ENCODE results near the gene MYF5. TPM values are rescaled to one million over a fixed set of nuclear protein-coding genes. Genes with fewer than 3 reads are reported as not detected.

The MYF5 gene
- total RNA-seq, 1 donor from 2014 or later: not detected

GRCh38 chr12:80756875-80757274 is 40.2 kb downstream of the MYF5 start:
- Histone ChIP-seq H3K36me3 (no peaks in the 10 kb centered on the region), H3K4me3 (no peak overlapping the region), H3K4me1 (no peaks in the 10 kb centered on the region), H3K27me3 (no peaks in the 10 kb centered on the region), H3K9me3 (no peaks in the 10 kb centered on the region), H3K27ac (no peak overlapping the region)
- no peak for DNase-seq (ENCODE audit: low spot score in 2 of 2)
- TF ChIP-seq CTCF (IDR thresholded peaks at IDR 0.05): no peak
- intact Hi-C loops (cut with DNase I): no loop called here

- no peaks in the 10 kb centered on the region for H3K9me3 ChIP-seq
- no peaks in the 10 kb centered on the region for H3K4me1 ChIP-seq
- no peak for TF ChIP-seq CTCF (IDR thresholded peaks at IDR 0.05)
- H3K36me3 ChIP-seq: no peaks in the 10 kb centered on the region
- H3K27ac ChIP-seq: no peak overlapping the region
- DNase-seq (ENCODE audit: low spot score in 2 of 2): no peak
- intact Hi-C loops (cut with DNase I): loop anchor here (10.0 kb wide), 1 partner anchor 1357 kb away; no protein-coding TSS in a partner anchor
- no peak overlapping the region for H3K4me3 ChIP-seq
- no peaks in the 10 kb centered on the region for H3K27me3 ChIP-seq
Measured at GRCh38 chr12:80761838-80762237, 45.1 kb downstream of the MYF5 start.

GRCh38 chr12:80763874-80764273 is 47.2 kb downstream of the MYF5 start:
- peak in 2 of 3 experiments; percentile 52 to 59 for TF ChIP-seq CTCF (IDR thresholded peaks at IDR 0.05)
- H3K36me3 ChIP-seq: no peaks in the 10 kb centered on the region
- no peak overlapping the region for H3K27ac ChIP-seq
- no peak overlapping the region for H3K4me3 ChIP-seq
- no peaks in the 10 kb centered on the region for H3K27me3 ChIP-seq
- H3K4me1 ChIP-seq: no peaks in the 10 kb centered on the region
- H3K9me3 ChIP-seq: no peaks in the 10 kb centered on the region
- intact Hi-C loops (cut with DNase I): loop anchor here (1.0 to 10.0 kb wide), 3 partner anchors 291 to 1359 kb away; no protein-coding TSS in a partner anchor
- DNase-seq (ENCODE audit: low spot score in 2 of 2): no peak

GRCh38 chr12:80766210-80766609 is 49.5 kb downstream of the MYF5 start:
- Histone ChIP-seq H3K4me1 (no peaks in the 10 kb centered on the region), H3K36me3 (no peaks in the 10 kb centered on the region), H3K4me3 (no peak overlapping the region), H3K9me3 (no peaks in the 10 kb centered on the region), H3K27me3 (no peaks in the 10 kb centered on the region), H3K27ac (no peak overlapping the region)
- TF ChIP-seq CTCF (IDR thresholded peaks at IDR 0.05): no peak
- intact Hi-C loops (cut with DNase I): loop anchor here (10.0 kb wide), 1 partner anchor 1361 kb away; no protein-coding TSS in a partner anchor
- DNase-seq (ENCODE audit: low spot score in 2 of 2): no peak

GRCh38 chr12:80766897-80767296 is 50.2 kb downstream of the MYF5 start:
- Histone ChIP-seq H3K36me3 (no peaks in the 10 kb centered on the region), H3K4me1 (no peaks in the 10 kb centered on the region), H3K27me3 (no peaks in the 10 kb centered on the region), H3K27ac (no peak overlapping the region), H3K9me3 (no peaks in the 10 kb centered on the region), H3K4me3 (no peak overlapping the region)
- no peak for TF ChIP-seq CTCF (IDR thresholded peaks at IDR 0.05)
- DNase-seq (ENCODE audit: low spot score in 2 of 2): no peak
- intact Hi-C loops (cut with DNase I): loop anchor here (10.0 kb wide), 1 partner anchor 1362 kb away; no protein-coding TSS in a partner anchor

Other genes starting within 250 kb of the MYF5 start
- gene MYF6, start 9.3 kb upstream of the MYF5 start, total RNA-seq: not detected
- 4.6 TPM for gene LIN7A, start 221.0 kb downstream of the MYF5 start, total RNA-seq

All from ascending aorta (tissue), 2 donors.